DMS53 treated with DMSO at 0.1 percent for 48 hours (cell line): ENCODE data around the gene ASB18.
A peak's percentile ranks its signal among the peaks of the same experiment; 100 is the strongest.

ENCODE experiments used
- DNase-seq: peaks from one replicate; lab custom pipeline; 2025; ENCODE audit not compliant: unreplicated experiment; lab: John Stamatoyannopoulos, UW

The ASB18 gene

DNA sequence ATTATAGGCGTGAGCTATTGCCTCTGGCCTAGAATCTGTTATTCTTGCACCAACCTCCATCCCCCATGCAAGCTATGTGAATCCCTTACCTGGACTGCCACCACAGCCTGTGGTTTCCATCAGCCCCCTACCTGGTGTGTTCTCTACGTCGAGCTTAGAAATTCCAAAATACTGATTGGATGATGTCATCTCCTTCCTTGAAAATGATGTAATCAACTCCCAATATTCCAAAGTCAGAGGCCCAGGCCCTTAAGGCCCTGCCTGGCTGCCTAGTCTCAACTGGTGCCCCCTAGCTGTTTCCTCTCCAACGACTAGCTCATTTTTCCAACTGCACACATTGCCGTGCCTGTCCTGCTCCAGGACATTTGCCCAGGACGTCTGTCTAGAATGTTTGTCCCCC lies 54.7 kb downstream of the ASB18 start:
- no peak for DNase-seq

- DNase-seq, result no peak
Measured at GRCh38 chr2:236208019-236208926, 55.9 kb downstream of the ASB18 start.

GRCh38 chr2:236207472-236207871 lies 56.7 kb downstream of the ASB18 start:
- DNase-seq, result no peak

- no peak for DNase-seq
Measured at GRCh38 chr2:236205867-236206645, 58.1 kb downstream of the ASB18 start.

- DNase-seq, result no peak
Measured at GRCh38 chr2:236204953-236205352, 59.3 kb downstream of the ASB18 start.

GRCh38 chr2:236200378-236200777 lies 63.8 kb downstream of the ASB18 start:
- no peak for DNase-seq

DNA sequence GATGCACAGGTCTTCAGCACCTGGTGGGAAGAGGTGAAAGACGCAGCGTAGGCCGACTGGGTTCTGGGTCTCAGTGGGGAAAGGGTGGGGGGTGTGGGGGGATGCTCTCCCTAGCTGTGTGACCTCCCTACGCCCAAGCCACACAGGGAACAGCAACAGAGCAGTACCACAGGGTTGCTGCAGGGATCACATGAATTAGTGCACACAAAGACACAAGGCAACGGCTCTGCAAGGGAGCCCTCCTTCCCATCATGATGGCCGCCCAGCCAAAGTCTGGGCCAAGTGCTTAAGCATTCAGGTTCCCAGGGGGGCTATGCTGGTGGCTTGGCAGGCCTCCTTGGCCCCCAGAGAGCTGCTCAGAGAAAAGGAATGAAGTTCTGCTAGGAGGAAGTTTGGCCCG lies 67.8 kb downstream of the ASB18 start:
- no peak for DNase-seq

DNA sequence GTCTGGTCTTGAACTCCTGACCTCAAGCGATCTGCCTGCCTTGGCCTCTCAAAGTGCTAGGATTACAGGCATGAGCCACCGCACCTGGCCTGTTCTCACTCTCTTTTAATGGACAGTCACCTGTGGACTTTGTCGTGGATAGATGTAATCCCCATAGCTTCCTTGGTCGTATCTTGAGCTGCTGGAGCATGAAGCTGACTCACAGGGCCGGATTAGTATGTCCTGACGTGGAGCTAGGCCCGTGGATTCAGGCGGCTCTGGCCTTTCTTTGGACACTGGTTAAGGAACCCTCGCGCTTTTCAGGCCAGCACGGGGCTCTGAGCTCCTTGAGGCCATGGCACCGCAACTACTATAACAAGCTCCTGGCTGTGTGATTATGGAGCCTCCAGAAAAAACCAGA lies 68.5 kb downstream of the ASB18 start:
- no peak for DNase-seq

GRCh38 chr2:236194786-236195185 lies 69.4 kb downstream of the ASB18 start:
- no peak for DNase-seq

DNA sequence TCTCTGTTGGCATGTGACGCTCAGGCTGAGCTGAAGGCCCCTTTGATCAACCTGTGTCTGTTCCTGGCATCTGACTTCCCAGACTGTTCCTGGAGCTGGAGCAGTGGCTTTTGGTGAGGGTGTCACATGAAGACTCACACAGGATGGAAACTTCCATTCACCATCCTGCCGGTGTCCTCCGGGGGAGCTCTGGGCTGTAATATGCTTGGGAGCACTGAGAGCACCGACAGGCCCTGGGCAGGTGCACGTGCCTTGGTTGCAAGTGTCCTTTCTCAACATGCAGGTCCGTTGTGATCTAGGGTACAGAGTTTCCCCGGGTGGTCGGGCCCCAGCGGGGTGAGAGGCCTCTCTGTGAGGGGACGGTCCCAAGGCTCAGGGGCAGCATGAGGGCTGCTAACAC lies 71.2 kb downstream of the ASB18 start:
- DNase-seq, result no peak

- DNase-seq, result no peak
Measured at GRCh38 chr2:236190674-236191073, 73.5 kb downstream of the ASB18 start.

DNA sequence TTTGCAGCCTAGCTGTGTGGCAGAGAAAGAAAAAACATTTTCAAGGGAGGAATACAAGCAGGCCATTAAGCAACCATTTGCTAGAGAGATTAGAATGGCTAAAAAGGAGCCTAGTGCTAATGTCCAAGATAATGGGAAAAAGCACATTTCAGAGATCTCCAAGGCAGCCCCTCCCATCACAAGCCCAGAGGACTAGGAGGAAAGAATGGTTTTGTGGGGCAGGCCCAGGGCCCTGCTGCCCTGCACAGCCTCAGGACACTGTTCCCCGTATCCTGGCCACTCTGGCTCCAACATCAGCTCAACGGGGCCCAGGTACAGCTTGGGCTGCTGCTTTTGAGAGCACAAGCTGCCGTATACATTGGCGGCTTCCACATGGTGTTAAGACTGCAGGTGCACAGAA lies 79.5 kb downstream of the ASB18 start:
- no peak for DNase-seq

DNA sequence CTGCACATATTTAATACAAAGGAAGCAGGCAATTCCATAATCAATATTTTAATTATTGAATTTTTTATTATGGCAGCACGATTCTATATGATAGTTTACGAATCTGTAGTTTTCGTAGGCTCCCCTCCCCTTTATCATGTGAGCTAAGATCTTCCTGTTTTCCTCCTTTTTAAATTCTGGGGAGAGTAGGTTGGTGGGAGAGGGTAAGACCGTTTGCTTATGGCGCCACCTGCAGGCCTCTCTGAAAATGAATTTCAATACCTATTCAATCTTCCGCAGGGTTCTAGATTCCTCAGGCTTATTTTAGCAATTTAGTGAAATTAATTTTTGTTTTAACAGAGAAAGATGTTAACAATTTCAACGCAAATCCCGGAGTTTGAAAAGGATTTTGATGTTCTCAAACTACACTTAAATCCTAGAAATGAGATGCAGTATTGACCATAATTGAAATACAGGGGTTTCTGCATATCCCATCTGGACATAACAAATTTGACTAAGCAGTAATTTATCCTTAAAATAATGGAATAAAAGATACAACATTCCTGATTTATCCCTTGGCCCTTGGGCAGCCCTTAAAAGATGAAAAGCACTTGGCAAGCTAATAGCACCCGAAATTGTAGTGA lies 83.3 kb downstream of the ASB18 start:
- peak; percentile 45 for DNase-seq

DNA sequence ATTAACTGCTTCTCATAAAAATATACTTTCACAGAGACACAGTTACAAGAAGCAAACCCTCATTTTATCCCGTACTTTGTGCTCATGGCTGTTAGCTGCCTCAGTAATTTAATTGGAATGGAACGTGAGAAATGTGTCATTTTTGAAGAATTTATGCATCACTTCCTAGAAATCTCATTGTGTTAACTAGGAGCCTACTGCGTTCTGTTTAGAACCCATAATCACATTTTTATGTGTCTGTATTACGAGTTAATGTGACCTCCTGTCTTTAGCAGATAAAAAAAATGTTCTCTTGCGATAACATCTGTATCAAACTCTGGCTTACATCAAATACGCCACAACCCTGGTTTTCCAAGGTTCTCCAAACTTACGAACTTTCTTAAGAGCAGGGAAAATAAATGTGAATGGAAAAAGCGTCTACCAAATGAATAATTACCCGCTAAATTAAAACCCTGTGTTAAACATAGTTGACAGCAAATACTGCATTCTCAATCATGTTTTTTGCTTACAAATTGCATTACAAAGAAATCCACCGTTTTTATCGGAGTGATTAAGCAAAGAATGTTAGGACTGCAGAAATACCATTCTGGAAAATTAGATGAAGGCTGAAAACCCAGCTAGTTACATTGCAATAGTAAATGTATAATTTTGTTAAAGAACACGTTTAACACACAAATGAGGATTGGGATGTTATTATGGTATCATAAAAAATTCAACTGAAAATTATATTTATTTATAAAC lies 84.0 kb downstream of the ASB18 start:
- DNase-seq, result no peak

GRCh38 chr2:236179236-236180075 lies 84.8 kb downstream of the ASB18 start:
- peak; percentile 16 for DNase-seq

GRCh38 chr2:236178890-236179235 lies 85.3 kb downstream of the ASB18 start:
- DNase-seq, result no peak

DNA sequence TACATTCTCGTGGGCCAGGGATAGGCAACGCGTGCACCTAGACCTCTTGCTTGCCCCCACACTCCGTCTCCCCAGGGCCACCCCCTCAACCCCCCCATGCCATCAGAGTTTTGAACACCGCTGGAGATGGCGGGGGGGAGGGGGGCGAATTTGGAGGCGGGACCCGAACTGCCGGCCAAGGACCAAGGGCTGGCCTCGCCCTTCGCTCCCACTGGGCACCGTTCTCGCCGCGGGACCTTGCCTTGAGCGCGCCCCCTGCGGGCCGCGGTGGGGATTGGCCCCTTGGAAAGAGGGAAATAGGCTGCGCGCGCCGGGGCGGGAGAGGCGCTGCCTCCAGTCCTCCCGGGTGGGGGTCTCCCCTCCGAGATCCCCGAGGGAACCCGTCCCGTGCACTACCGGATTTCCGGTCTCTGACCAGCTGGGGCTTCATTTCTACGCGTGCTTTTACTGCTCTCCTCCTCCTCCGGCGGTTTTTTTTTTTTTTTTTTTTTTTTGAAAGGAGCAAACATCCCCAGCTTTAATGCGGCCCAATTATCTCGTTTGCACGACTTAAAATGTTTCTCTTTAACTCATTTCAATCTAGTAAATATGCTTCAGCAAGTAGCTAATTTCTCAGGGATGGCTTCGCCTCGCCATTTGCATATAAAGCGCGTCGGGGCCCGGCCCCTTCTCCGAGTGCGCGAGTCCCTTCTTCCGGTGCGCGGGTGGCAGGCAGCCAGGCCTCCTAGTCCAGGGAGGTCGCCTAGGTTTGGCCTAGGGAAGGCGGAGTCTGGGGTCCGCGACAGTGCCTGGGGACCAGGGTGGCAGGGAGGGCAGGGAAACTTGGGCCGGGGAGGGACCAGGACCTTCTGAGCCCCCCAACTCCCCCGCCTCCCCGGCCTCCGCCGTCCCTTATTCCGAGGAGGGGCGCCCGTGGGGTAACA lies 86.0 kb downstream of the ASB18 start:
- DNase-seq, result peak; percentile 62

DNA sequence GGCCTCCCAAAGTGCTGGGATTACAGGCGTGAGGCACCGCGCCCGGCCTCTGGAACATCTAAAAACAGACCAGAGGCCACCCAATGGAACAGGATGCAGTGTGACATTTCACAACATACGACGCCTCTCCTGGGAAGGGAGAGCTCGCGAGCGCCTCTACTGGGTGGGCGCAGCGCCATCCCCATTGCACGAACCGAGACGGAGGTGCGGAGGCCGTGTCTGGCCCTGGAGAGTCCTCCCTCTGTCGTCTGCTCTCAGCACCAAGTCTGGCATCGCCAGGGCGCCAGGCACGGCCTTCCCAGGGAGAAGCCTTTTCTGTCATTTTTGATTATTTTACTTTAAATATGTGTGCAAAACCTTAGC lies 86.6 kb downstream of the ASB18 start:
- no peak for DNase-seq

GRCh38 chr2:236176951-236177350 lies 87.3 kb downstream of the ASB18 start:
- DNase-seq, result no peak
